ENCODE results near the gene E4F1. TPM values are rescaled to one million over a fixed set of nuclear protein-coding genes. Genes with fewer than 3 reads are reported as not detected.
"Not testable (repeated sequence)": the region's sequence is repeated elsewhere in the genome, so short reads cannot be mapped to it uniquely, and the experiment has no call there.

E4F1 gene
- total RNA-seq, 1 donor = 31.5 TPM

GRCh38 chr16:2253293-2253692 lies 29.9 kb downstream of the E4F1 start:
- no peak for TF ChIP-seq CTCF (IDR thresholded peaks at IDR 0.05; ENCODE audit: extremely low read depth, low read depth, low read length)
- no peaks in the 10 kb centered on the region for H3K9me3 ChIP-seq (ENCODE audit: low read depth, low read length)
- peaks cover 41% of the 10 kb centered on the region for H3K79me2 ChIP-seq (ENCODE audit: insufficient read depth, low read length)

GRCh38 chr16:2256531-2257140 lies 33.2 kb downstream of the E4F1 start:
- Histone ChIP-seq H3K4me3 (ENCODE audit: insufficient read depth, low read length) (no peak overlapping the region), H3K4me2 (ENCODE audit: insufficient read depth, low read length) (no peak overlapping the region), H2AFZ (ENCODE audit: low read length) (no peak overlapping the region), H3K36me3 (ENCODE audit: insufficient read depth, low read length) (peaks cover 83% of the 10 kb centered on the region), H4K20me1 (ENCODE audit: insufficient read depth, low read length) (peaks cover 25% of the 10 kb centered on the region), H3K27ac (ENCODE audit: low read depth, low read length) (peak overlapping the region; percentile 23), H3K4me1 (ENCODE audit: insufficient read depth, low read length) (peaks cover 7% of the 10 kb centered on the region), H3K9me3 (ENCODE audit: low read depth, low read length) (no peaks in the 10 kb centered on the region), H3K79me2 (ENCODE audit: insufficient read depth, low read length) (peaks cover 50% of the 10 kb centered on the region), H3K27me3 (ENCODE audit: insufficient read depth, low read length) (no peaks in the 10 kb centered on the region)
- no peak for TF ChIP-seq CTCF (IDR thresholded peaks at IDR 0.05; ENCODE audit: extremely low read depth, low read depth, low read length)
- peak; percentile 63 for DNase-seq (ENCODE audit: insufficient read length, low spot score, missing footprints)

More at GRCh38 chr16:2253293-2253692, 29.9 kb downstream of the E4F1 start:
- Histone ChIP-seq H3K27ac (ENCODE audit: low read depth, low read length) (no peak overlapping the region), H3K4me2 (ENCODE audit: insufficient read depth, low read length) (no peak overlapping the region), H2AFZ (ENCODE audit: low read length) (no peak overlapping the region), H3K27me3 (ENCODE audit: insufficient read depth, low read length) (no peaks in the 10 kb centered on the region), H3K4me1 (ENCODE audit: insufficient read depth, low read length) (peaks cover 15% of the 10 kb centered on the region), H3K4me3 (ENCODE audit: insufficient read depth, low read length) (no peak overlapping the region), H4K20me1 (ENCODE audit: insufficient read depth, low read length) (peaks cover 21% of the 10 kb centered on the region), H3K36me3 (ENCODE audit: insufficient read depth, low read length) (peaks cover 54% of the 10 kb centered on the region)
- DNase-seq (ENCODE audit: insufficient read length, low spot score, missing footprints) = peak; percentile 74

GRCh38 chr16:2257726-2258125 lies 34.3 kb downstream of the E4F1 start:
- peaks cover 93% of the 10 kb centered on the region for H3K36me3 ChIP-seq (ENCODE audit: insufficient read depth, low read length)
- no peak overlapping the region for H2AFZ ChIP-seq (ENCODE audit: low read length)
- TF ChIP-seq CTCF (IDR thresholded peaks at IDR 0.05; ENCODE audit: extremely low read depth, low read depth, low read length) = no peak
- H3K4me3 ChIP-seq (ENCODE audit: insufficient read depth, low read length) = no peak overlapping the region
- DNase-seq (ENCODE audit: insufficient read length, low spot score, missing footprints) = no peak
- peaks cover 30% of the 10 kb centered on the region for H4K20me1 ChIP-seq (ENCODE audit: insufficient read depth, low read length)
- H3K79me2 ChIP-seq (ENCODE audit: insufficient read depth, low read length) = peaks cover 61% of the 10 kb centered on the region
- H3K27me3 ChIP-seq (ENCODE audit: insufficient read depth, low read length) = no peaks in the 10 kb centered on the region
- no peak overlapping the region for H3K27ac ChIP-seq (ENCODE audit: low read depth, low read length)
- no peaks in the 10 kb centered on the region for H3K4me1 ChIP-seq (ENCODE audit: insufficient read depth, low read length)
- no peaks in the 10 kb centered on the region for H3K9me3 ChIP-seq (ENCODE audit: low read depth, low read length)
- no peak overlapping the region for H3K4me2 ChIP-seq (ENCODE audit: insufficient read depth, low read length)

GRCh38 chr16:2258530-2258929 lies 35.1 kb downstream of the E4F1 start:
- Histone ChIP-seq H3K79me2 (ENCODE audit: insufficient read depth, low read length) (peaks cover 69% of the 10 kb centered on the region), H4K20me1 (ENCODE audit: insufficient read depth, low read length) (peaks cover 36% of the 10 kb centered on the region), H3K36me3 (ENCODE audit: insufficient read depth, low read length) (peaks cover 92% of the 10 kb centered on the region)
- DNase-seq (ENCODE audit: insufficient read length, low spot score, missing footprints); H3K9me3 ChIP-seq (ENCODE audit: low read depth, low read length); H3K4me2 ChIP-seq (ENCODE audit: insufficient read depth, low read length); H2AFZ ChIP-seq (ENCODE audit: low read length); H3K4me3 ChIP-seq (ENCODE audit: insufficient read depth, low read length); H3K27me3 ChIP-seq (ENCODE audit: insufficient read depth, low read length); H3K27ac ChIP-seq (ENCODE audit: low read depth, low read length); H3K4me1 ChIP-seq (ENCODE audit: insufficient read depth, low read length): not testable (repeated sequence)

All from osteoblast (primary cell).